Transverse colon (tissue), 4 donors: ENCODE data around the gene HDAC4. TPM values are rescaled to one million over a fixed set of nuclear protein-coding genes. Genes with fewer than 3 reads are reported as not detected.

Source experiments
- DNase-seq: peaks from one replicate; pipeline ENCODE4 v3.0.0-alpha.2; 2019
- H3K27ac ChIP-seq, 4 donors: fragments of 200-600 bp; sonication (generic); 2 replicates each; pipeline ENCODE4 v1.5.1; 2016 to 2018; ENCODE audit warnings: inconsistent platforms in 4 of 4
- H3K27me3 ChIP-seq: fragments of 200-600 bp; sonication (generic); 2 replicates; pipeline ENCODE4 v1.5.1; 2017; ENCODE audit warnings: inconsistent platforms
- H3K36me3 ChIP-seq, 4 donors: fragments of 200-600 bp; sonication (generic); 2 replicates each; pipeline ENCODE4 v1.5.1; 2017 to 2019; ENCODE audit warnings: inconsistent platforms in 4 of 4
- H3K4me1 ChIP-seq, 4 donors: fragments of 200-600 bp; sonication (generic); 2 replicates each; pipeline ENCODE4 v1.5.1; 2017 to 2020; ENCODE audit warnings: inconsistent platforms in 4 of 4
- H3K4me3 ChIP-seq, 4 donors: fragments of 200-600 bp; sonication (generic); 1 replicate in 1 of 4; 2 replicates in 3 of 4; pipeline versions ENCODE4 v1.5.1 to v1.6.1; 2017 to 2019; ENCODE audit warnings: inconsistent platforms in 4 of 4
- H3K9me3 ChIP-seq, 2 donors: fragments of 200-600 bp; sonication (generic); 2 replicates each; pipeline ENCODE4 v1.5.1; 2017 to 2019; ENCODE audit warnings: inconsistent platforms in 2 of 2
- EP300 ChIP-seq: sonication (generic); formaldehyde crosslinking; IDR thresholded peaks from one replicate; pipeline ENCODE4 v1.6.1; 2017; ENCODE audit warnings: antibody characterized with exemption, low read depth
- POLR2A ChIP-seq: fragments of 450-650 bp; IDR thresholded peaks from one replicate; pipeline ENCODE4 v1.6.1; 2016; ENCODE audit warnings: antibody characterized with exemption, mild to moderate bottlenecking, moderate library complexity
- POLR2AphosphoS5 ChIP-seq, 3 donors: sonication (generic); formaldehyde crosslinking; IDR thresholded peaks; one replicate each; pipeline ENCODE4 v1.6.1; 2016; ENCODE audit warnings: antibody characterized with exemption in 3 of 3
- WGBS, 2 donors: methylation state at CpG; one replicate each; pipeline ENCODE4 v1.1.5; 2018; ENCODE audit warnings: low coverage in 1 of 2; 5-methylcytosine and 5-hydroxymethylcytosine counted together
- in situ Hi-C, 4 donors: fragments of 200-750 bp; cut with MboI; loops; one replicate each; pipeline versions ENCODE4 v1.15.0 to v1.15.1; 2017; ENCODE audit warnings: low sequenced_read_pairs in 3 of 4, low pct_ligation_motif_present in 1 of 4, low pct_unique_long_range_greater_than_20kb in 1 of 4
- intact Hi-C: fragments of 100-400 bp; cut with DNase I; formaldehyde crosslinking; loops from one replicate; pipeline ENCODE4 v1.15.1; 2023; ENCODE audit warnings: low total_unique reads
- total RNA-seq, 4 donors: library from RNA; depleted of rRNA; stranded (reverse); fragments of >200 nt; gene quantifications; one replicate each; pipeline ENCODE4 v1.1.0, GENCODE V29; 2016
- TF ChIP-seq, protein P1 (sequence below), 5 experiments: fragments of 200-600 bp in 3 of 5; fragments of 450-650 bp in 2 of 5; sonication (generic) in 3 of 5; IDR thresholded peaks; 1 replicate in 2 of 5; 2 replicates in 3 of 5; pipeline ENCODE4 v1.5.1; 2016 to 2017; ENCODE audit warnings: antibody characterized with exemption in 5 of 5, inconsistent platforms in 3 of 5, mild to moderate bottlenecking in 2 of 5, moderate library complexity in 1 of 5

The HDAC4 gene
- total RNA-seq, 4 donors from 2014 or later = 33.9 to 192 (median 112) TPM

DNA sequence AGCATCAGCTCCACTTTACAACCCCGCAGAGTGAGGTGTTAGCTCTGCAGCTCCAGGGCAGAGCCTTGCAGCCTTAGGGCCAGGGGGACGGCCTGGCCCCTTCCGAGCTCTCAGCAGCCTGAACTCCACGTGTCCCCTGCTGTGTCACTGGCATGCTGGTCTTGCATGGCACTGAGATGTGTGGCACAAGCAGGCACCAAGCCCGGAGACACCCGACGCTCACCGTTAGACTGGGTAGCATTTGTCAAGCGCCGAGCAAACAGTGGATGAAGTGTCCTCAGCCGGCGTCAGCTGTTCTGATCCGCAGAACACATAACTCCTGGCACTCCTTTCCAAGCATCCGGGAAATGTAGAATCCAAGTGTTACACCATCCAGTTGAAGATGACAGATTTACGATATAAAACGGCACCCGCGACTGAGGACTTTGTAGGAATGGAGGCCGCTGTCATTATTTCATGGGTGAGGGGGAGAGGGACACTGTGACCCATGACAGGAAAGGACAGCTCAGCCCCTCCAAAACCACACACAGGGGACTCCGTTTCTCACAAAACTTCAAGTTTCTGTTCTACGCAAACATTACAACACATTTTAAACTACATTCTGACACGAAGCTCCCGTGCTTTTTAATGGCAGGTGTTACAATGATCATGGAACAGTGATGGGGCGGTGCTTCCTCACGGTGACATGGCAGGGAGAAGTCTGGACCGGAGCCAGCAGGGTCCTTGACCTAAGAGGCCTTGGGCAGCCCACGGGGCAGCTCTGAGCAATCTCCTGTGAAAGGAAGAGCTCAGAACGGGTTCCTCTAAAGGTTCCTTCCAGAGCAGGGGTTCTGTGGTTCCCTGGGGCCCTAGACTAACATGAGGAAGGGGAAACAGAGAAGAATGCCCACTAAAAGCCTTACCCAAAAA lies 89.4 kb downstream of the HDAC4 start:
- in situ Hi-C loops = no loop called here
- WGBS, 2 donors = 81% methylated on average over 28 of the region's 28 CpGs; no CpG with 5 or more reads in 1 of the 2 donors
- peaks cover 18 to 61% (median 29%) of the 10 kb centered on the region in 4 donors for H3K4me1 ChIP-seq
- no peaks in the 10 kb centered on the region for H3K9me3 ChIP-seq
- TF ChIP-seq POLR2AphosphoS5 (IDR thresholded peaks at IDR 0.05) = peak; percentile 67 to 86 (median 83)
- TF ChIP-seq, protein P1, sequence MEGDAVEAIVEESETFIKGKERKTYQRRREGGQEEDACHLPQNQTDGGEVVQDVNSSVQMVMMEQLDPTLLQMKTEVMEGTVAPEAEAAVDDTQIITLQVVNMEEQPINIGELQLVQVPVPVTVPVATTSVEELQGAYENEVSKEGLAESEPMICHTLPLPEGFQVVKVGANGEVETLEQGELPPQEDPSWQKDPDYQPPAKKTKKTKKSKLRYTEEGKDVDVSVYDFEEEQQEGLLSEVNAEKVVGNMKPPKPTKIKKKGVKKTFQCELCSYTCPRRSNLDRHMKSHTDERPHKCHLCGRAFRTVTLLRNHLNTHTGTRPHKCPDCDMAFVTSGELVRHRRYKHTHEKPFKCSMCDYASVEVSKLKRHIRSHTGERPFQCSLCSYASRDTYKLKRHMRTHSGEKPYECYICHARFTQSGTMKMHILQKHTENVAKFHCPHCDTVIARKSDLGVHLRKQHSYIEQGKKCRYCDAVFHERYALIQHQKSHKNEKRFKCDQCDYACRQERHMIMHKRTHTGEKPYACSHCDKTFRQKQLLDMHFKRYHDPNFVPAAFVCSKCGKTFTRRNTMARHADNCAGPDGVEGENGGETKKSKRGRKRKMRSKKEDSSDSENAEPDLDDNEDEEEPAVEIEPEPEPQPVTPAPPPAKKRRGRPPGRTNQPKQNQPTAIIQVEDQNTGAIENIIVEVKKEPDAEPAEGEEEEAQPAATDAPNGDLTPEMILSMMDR (IDR thresholded peaks at IDR 0.05) = no peak
- peak; percentile 84 for TF ChIP-seq EP300
- TF ChIP-seq POLR2A = no peak
- DNase-seq = peak; percentile 35
- H3K36me3 ChIP-seq = no peaks in the 10 kb centered on the region
- intact Hi-C loops = loop anchor here (5.0 kb wide), 1 partner anchor 89 kb away; no protein-coding TSS in a partner anchor
- H3K27me3 ChIP-seq = no peaks in the 10 kb centered on the region
- no peak overlapping the region for H3K4me3 ChIP-seq
- peak overlapping the region; percentile 77 to 93 (median 85) for H3K27ac ChIP-seq

DNA sequence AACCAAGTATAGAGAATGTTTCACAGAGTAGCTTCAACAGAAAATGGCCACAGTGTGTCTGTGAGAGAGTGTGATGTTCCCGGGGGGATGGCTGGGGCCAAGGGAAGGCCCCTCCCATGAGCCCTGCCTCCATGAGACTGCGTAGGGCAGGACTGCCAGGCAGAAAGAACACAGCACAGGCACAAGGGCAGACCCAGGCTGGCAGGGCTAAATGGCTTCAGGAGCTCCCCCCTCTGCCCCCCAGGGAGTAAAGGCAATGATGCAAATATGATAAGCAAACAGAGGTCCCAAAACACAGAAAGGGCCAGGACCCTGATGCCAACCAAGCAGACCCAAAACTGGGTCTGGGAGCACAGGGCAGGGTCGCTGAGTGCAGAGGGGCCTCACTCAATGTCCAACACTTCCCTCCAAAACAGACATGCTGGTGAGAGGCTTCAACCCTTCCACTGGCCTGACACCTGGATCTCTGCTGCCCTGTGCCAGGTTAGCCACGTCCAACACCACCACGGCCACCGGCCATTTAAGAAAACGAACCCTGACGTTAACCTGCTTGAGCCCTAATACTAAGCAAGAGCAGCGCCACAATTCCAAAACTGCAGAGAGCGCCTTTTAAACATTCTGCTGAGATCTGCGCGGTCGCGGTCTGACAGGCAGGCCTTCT lies 90.3 kb downstream of the HDAC4 start:
- 87% methylated on average over 14 of the region's 14 CpGs; no CpG with 5 or more reads in 1 of the 2 donors for WGBS, 2 donors
- no peaks in the 10 kb centered on the region for H3K9me3 ChIP-seq
- no peaks in the 10 kb centered on the region for H3K27me3 ChIP-seq
- H3K36me3 ChIP-seq = no peaks in the 10 kb centered on the region
- peak overlapping the region; percentile 77 to 93 (median 85) for H3K27ac ChIP-seq
- DNase-seq = peak; percentile 15
- H3K4me3 ChIP-seq = no peak overlapping the region
- peaks cover 18 to 63% (median 33%) of the 10 kb centered on the region in 4 donors for H3K4me1 ChIP-seq
- intact Hi-C loops = loop anchor here (5.0 kb wide), 1 partner anchor 88 kb away; no protein-coding TSS in a partner anchor
- in situ Hi-C loops = no loop called here
- TF ChIP-seq POLR2A (no peak), POLR2AphosphoS5 (IDR thresholded peaks at IDR 0.05) (peak in 1 of 3 donors; percentile 15)

DNA sequence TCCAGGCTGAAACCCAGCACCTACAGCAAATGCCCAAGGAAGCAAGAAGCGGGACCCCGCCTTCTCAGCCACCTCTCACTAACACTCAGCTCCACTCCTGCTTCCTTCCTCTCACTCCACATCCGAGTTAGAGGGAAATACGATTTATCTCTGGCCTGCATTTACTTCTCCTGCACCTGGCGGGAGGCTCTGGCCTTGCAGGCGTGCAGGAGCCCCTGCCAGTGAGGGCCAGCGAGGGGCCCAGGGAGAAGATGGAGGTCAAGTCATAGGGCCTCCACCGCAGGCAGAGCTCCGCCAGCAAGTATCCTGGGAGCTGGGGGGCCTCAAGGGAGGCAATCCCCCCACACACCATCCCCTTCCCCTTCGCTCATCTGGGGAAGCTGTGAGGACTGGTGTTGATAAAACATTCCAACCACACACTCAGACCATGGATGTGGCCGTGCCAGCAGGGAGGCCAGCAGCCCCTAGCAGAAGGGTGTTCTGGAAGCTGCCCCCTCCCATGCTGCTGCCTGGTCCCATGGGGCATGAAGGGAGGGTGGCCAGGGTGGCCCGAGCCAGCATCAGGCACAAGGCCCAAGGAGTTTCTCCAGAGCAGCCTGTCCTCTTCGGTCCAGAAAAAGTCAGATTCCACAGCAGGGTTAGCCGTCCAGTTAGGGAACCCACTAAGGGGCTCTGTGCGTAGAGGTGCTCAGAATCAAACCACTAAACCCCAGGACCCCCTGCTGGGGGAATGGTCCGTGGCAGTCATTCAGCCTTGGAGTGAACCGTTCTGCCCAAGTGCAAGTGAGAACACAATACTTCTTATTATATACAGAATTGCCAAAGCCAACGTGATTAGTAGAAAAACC lies 91.2 kb downstream of the HDAC4 start:
- H3K4me3 ChIP-seq = peak overlapping the region in 1 of 4 donors; percentile 41
- intact Hi-C loops (loop anchor here (5.0 to 10.0 kb wide), 2 partner anchors 87 to 195 kb away; no protein-coding TSS in a partner anchor), in situ Hi-C loops (no loop called here)
- DNase-seq = peak; percentile 5
- TF ChIP-seq, protein P1 (IDR thresholded peaks at IDR 0.05) = no peak
- TF ChIP-seq POLR2A (no peak), EP300 (no peak), POLR2AphosphoS5 (IDR thresholded peaks at IDR 0.05) (no peak)
- H3K4me1 ChIP-seq = peaks cover 20 to 69% (median 40%) of the 10 kb centered on the region in 4 donors
- H3K36me3 ChIP-seq = no peaks in the 10 kb centered on the region
- H3K27me3 ChIP-seq = no peaks in the 10 kb centered on the region
- peak overlapping the region; percentile 77 to 93 (median 85) for H3K27ac ChIP-seq
- no peaks in the 10 kb centered on the region for H3K9me3 ChIP-seq
- 55 to 78% methylated on average over 4 to 18 of the region's 18 CpGs for WGBS, 2 donors

DNA sequence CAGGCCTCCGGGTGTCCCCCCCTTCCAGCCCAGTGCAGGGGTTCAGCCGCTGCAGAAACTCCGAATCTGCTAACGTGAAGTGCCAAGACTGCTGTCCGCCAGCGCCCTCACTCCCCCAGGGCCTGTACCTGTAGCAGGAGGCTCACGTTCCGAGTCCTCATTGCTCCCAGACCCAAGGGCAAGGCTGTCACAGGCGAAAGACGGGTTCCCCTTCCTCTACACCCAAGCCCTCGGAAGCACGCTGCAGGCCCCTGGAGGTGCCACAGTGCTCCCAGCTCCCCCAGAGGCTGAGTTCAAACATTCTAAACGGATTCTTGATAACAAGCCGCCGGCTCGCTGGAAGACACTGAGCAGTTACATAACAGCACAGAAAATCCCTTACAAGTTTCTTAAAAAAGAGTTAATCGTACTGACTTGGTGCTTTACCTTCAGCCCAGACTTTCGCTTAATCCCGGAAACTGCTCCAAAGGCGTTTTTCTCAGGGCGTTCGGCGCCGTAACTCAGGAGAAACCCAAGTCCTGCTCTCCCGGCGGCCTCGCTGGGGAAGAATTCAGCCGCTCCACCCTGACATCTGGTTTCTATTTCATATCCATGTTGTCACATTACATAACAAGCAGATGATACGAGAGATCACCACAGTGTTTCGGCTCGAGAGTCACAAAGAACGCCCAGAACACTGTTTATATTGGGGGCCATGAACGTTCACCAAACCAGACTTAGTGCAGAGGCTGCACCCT lies 92.0 kb downstream of the HDAC4 start:
- intact Hi-C loops = loop anchor here (10.0 kb wide), 1 partner anchor 194 kb away; no protein-coding TSS in a partner anchor
- peak overlapping the region; percentile 11 to 41 (median 29) for H3K4me3 ChIP-seq
- WGBS, 2 donors = 67 to 71% methylated on average over 13 to 33 of the region's 33 CpGs
- no peaks in the 10 kb centered on the region for H3K27me3 ChIP-seq
- H3K9me3 ChIP-seq = no peaks in the 10 kb centered on the region
- DNase-seq = peak; percentile 29
- peaks cover 28 to 77% (median 47%) of the 10 kb centered on the region in 4 donors for H3K4me1 ChIP-seq
- TF ChIP-seq POLR2AphosphoS5 (IDR thresholded peaks at IDR 0.05) (peak; percentile 11 to 65 (median 63)), POLR2A (peak; percentile 43), EP300 (no peak)
- TF ChIP-seq, protein P1 (IDR thresholded peaks at IDR 0.05) = no peak
- in situ Hi-C loops = no loop called here
- H3K27ac ChIP-seq = peak overlapping the region; percentile 77 to 93 (median 85)
- H3K36me3 ChIP-seq = no peaks in the 10 kb centered on the region
